VCaP (cell line): ENCODE data around the gene MEF2D.

Experiments used
- H3K27ac ChIP-seq: fragments of 450-650 bp; 2 replicates; pipeline ENCODE4 v1.5.1; 2017
- CTCF ChIP-seq: fragments of 450-650 bp; conservative IDR thresholded peaks from 2 replicates; pipeline ENCODE4 v1.5.1; 2017; ENCODE audit warnings: mild to moderate bottlenecking, moderate library complexity

Gene MEF2D

GRCh38 chr1:156414461-156415064, 86.0 kb downstream of the MEF2D start:
- H3K27ac ChIP-seq = no peak overlapping the region
- no peak for TF ChIP-seq CTCF
